Coronary artery (tissue), 2 donors: Measurements from ENCODE around the gene TARDBP.
A peak's percentile ranks its signal among the peaks of the same experiment; 100 is the strongest.
"Not testable (repeated sequence)": the region's sequence is repeated elsewhere in the genome, so short reads cannot be mapped to it uniquely, and the experiment has no call there.

Source experiments
- DNase-seq: peaks from one replicate; pipeline ENCODE4 v3.0.0-alpha.2; 2017; ENCODE audit warnings: low spot score
- H3K27ac ChIP-seq, 2 donors: fragments of 200-600 bp; sonication (generic); one replicate each; pipeline ENCODE4 v1.5.1; 2016 to 2019
- H3K4me3 ChIP-seq: fragments of 200-600 bp; sonication (generic); 2 replicates; pipeline ENCODE4 v1.5.1; 2016; ENCODE audit warnings: mild to moderate bottlenecking, moderate library complexity
- CTCF ChIP-seq: fragments of 200-600 bp; sonication (generic); IDR thresholded peaks from one replicate; pipeline ENCODE4 v1.5.1; 2019; ENCODE audit warnings: antibody characterized with exemption

The TARDBP gene

DNA sequence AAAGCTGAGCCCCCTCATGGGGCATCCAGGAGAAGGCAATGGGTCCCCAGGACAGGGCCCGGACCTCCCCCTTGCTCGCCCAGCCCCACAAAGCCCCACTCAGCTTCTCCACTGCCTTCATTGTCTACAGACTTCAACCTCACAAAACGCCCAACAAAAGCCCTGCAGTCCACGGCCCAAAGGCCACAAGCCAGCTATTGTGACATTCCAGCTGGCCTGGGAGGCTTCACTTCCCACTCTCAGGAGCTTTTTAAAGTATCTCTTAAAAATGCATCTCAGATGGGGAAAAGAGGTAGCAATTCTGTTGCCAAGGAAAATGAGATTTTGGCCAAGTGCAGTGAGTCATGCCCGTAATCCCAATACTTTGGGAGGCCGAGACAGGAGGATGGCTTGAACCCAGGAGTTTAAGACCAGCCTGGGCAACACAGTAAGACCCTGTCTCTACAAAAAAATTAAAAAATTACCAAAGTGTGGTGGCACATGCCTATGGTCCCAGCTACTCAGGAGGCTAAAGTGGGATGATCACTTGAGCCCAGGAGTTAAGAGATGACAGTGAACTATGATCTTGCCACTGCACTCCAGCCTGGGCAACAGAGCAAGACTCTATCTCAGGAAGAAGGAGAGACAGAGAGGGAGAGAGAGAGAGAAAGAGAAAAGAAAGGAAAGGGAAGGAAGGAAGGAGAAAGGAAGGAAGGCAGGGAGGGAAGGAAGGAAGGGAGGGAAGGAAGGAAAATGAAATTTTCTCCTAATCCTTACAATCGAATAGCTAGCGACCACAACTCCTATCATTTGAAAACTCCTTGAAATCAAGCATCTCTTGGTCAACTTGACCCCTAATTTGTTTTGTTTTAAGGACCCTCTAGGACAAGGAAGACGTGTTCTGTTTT, 31.4 kb upstream of the TARDBP start:
- TF ChIP-seq CTCF = no peak

GRCh38 chr1:10986525-10986890, 25.9 kb upstream of the TARDBP start:
- no peak overlapping the region for H3K4me3 ChIP-seq
- no peak overlapping the region for H3K27ac ChIP-seq
- DNase-seq = no peak
- TF ChIP-seq CTCF = no peak

More for the DNA sequence above, 31.4 kb upstream of the TARDBP start:
- H3K4me3 ChIP-seq = peak overlapping the region; percentile 65
- H3K27ac ChIP-seq = peak overlapping the region in 1 of 2 donors; percentile 84
- DNase-seq = no peak

GRCh38 chr1:10987840-10988417, 24.5 kb upstream of the TARDBP start:
- H3K4me3 ChIP-seq = no peak overlapping the region
- no peak for DNase-seq
- H3K27ac ChIP-seq = no peak overlapping the region
- TF ChIP-seq CTCF = no peak

- no peak overlapping the region for H3K4me3 ChIP-seq
- no peak overlapping the region for H3K27ac ChIP-seq
- no peak for TF ChIP-seq CTCF
- DNase-seq = no peak
These were observed 23.4 kb upstream of the TARDBP start for GRCh38 chr1:10989095-10989494.

- DNase-seq, H3K27ac ChIP-seq, H3K4me3 ChIP-seq: not testable (repeated sequence)
These were observed 22.4 kb upstream of the TARDBP start for GRCh38 chr1:10989920-10990516.

- Histone ChIP-seq H3K27ac (no peak overlapping the region), H3K4me3 (no peak overlapping the region)
- TF ChIP-seq CTCF = no peak
- no peak for DNase-seq
These were observed 21.6 kb upstream of the TARDBP start for GRCh38 chr1:10990828-10991227.

DNA sequence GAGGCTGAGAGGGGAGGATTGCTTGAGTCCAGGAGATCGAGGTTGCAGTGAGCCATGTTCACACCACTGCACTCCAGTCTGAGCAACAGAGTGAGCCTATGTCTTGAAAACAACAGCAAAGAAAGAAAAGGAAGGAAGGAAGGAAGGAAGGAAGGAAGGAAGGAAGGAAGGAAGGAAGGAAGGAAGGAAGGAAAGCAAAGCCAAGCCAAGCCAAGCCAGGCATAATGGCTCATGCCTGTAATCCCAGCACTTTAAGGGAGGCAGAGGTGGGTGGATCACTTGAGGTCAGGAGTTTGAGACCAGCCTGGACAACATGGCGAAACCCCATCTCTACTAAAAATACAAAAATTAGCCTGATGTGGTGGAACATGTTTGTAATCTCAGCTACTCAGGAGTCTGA, 20.4 kb upstream of the TARDBP start:
- DNase-seq, H3K27ac ChIP-seq, H3K4me3 ChIP-seq: not testable (repeated sequence)

- DNase-seq = no peak
- Histone ChIP-seq H3K27ac (no peak overlapping the region), H3K4me3 (no peak overlapping the region)
- no peak for TF ChIP-seq CTCF
These were observed 19.6 kb upstream of the TARDBP start for GRCh38 chr1:10992864-10993263.
